ENCODE results near the gene ZFY.

ZFY gene

DNA sequence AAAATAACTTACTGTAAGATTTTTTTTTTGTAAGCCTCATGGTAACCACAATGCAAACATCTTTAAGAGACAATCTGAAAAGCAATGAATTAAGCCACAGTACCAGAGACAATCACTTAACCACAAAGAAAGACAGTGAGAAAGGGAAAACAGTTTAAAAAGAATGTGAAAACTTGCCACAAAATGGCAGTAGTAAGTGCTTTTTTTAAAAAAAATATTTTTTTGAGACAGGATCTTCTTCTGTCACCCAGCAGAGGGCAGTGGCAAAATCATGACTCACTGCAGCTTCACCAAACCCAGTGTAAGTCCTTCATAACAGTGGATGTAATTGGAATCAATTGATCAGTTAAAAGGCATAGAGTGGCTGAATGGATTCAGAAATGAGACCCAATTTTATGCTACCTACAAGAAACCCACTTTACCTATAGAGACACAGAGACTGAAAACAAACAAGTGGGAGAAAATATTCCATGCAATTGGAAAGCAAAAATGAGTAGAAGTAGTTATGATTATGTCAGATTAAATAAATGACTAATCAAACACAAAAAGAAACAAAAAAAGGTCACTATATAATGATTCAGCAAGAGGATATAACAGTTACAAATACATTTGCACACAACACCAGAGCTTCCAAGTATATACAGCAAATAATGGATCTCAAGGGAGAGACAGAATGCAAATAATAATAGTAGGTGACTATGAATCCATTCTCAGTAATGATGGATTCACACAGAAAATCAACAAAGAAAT, 21.9 kb upstream of the ZFY start:
- peak; percentile 40 for TF ChIP-seq CTCF (IDR thresholded peaks at IDR 0.05)

DNA sequence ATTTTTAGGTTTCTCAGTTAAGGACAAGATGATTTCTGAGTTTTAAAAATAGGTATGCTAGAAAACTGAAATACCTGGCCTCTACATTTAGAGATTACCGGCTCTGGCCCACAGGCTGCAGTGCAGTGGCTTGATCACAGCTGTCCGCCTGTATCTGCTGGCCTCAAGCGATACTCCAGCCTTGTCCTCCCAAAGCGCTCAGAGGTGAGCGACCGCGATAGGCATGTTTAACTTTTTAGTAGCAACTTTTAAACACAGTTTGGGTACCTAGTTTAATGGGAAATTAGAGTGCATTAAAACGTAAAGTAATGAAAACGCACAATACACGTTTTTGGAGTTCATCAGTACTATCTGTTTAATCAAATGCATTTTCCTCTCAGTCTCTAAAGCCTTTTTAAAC, 1.1 kb upstream of the ZFY start:
- no peak for TF ChIP-seq CTCF (IDR thresholded peaks at IDR 0.05)

DNA sequence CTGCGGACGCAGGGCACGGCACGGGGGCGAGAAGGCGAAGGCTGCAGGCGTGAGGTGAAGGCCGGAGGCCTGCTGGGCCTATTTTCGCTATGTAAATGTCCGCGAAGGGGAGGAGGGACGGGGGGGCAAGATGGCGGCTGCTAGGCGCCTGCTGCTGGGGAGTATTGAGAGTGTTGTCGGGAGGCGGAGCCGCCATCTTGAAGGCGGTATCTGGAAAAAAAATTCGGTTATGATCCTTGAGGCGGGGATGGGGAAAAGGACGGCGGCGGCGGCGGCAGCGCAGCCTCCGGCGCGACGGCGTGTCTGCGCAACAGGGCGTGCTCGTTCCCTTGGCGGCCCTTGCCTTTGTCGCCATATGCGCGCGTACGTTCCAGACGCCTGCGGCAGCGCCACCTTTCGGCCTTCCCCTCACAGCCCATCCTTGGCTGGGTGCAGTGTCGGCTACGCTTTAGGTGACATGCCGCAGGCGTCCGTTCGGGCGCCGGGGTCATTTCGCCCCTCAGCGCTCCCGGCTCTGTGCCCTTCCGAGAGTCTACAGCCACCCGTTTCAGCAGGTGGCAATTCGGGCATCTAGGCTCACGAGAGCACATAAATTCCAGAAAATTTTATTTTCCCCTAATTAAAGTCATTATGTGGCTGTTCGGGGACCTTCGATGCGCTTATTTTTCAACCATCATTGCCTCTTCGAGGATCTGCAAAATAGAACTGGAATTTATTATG, 695 bp downstream of the ZFY start:
- peak; percentile 63 for TF ChIP-seq CTCF (IDR thresholded peaks at IDR 0.05)

GRCh38 chrY:2936436-2936750, 1.2 kb downstream of the ZFY start:
- no peak for TF ChIP-seq CTCF (IDR thresholded peaks at IDR 0.05)

DNA sequence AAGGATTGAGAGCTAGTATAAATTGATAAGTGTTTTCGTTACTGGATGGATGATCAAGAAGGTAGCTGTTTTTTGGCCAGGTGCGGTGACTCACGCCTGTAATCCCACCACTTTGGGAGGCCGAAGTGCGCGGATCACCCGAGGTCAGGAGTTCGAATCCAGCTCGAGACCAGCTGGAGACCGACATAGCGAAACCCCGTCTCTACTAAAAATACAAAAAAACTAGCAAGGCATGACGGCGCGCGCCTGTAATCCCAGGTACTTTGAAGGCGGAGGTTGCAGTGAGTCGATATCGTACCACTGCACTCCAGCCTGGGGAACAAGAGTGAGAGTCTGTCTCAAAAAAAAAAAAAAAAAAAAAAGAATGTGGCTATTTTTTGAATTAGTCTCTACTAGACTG, 2.0 kb downstream of the ZFY start:
- TF ChIP-seq CTCF (IDR thresholded peaks at IDR 0.05), result no peak

DNA sequence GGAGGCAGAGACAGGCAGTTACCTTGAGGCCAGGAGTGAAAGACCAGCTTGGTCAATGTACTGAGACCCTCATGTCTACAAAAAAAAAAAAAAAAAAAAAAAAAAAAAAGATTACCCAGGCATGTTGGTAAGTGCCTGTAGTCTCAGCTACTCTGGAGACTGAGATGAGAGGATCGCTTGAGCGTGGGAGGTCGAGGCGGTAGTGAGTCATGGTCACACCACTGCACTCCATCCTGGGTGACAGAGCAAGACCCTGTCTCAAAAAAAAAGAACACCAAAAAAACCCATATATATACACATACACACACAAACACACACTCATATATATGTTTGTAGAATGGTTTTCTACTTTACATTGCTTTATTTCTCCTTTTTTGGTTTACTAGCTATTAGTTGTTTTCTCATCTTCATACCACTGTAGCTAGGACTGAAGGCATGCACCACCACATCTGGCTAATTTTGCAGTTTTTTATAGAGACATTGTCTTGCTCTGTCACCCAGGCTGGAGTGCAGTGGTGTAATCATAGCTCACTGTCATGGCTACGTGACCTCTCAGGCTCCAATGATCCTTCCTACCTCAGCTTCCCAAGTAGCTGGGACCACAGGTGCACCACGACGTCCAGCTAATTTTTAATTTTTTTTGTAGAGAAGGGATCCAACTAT, 14.5 kb downstream of the ZFY start:
- TF ChIP-seq CTCF (IDR thresholded peaks at IDR 0.05), result no peak

DNA sequence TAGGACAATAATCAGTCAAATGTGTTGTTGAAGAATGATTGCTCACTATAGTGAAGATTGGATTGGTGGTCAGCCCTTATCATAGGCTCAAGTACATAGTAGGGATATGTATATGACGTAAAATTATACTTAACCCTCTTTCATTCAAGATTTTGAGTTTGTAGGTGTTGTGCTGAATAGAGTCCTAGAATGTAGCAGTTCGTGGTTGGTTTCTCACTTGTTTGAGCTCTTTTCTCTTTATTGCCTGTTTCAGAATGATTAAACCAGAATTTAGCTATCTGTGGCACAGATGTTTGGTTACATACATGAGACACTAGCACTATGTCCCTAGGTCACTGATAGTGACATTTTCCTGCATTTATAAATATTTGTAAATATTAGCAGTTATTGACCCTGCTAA, 15.5 kb downstream of the ZFY start:
- no peak for TF ChIP-seq CTCF (IDR thresholded peaks at IDR 0.05)
